Gastroesophageal sphincter (tissue), 4 donors: ENCODE data around the gene ZFYVE16. TPM values are rescaled to one million over a fixed set of nuclear protein-coding genes. Genes with fewer than 3 reads are reported as not detected.

ENCODE experiments used
- ATAC-seq: fragments of 150-250 bp; one replicate; pipeline ENCODE4 v1.9.1; 2016; ENCODE audit warnings: mild to moderate bottlenecking, moderate library complexity
- H3K27ac ChIP-seq, 4 donors: fragments of 200-600 bp; sonication (generic) in 3 of 4; 1 replicate in 3 of 4; 2 replicates in 1 of 4; pipeline ENCODE4 v1.5.1; 2016 to 2019
- H3K27me3 ChIP-seq: fragments of 200-600 bp; sonication (generic); one replicate; pipeline ENCODE4 v1.5.1; 2019
- H3K36me3 ChIP-seq, 2 donors: fragments of 200-600 bp; sonication (generic); one replicate each; pipeline ENCODE4 v1.5.1; 2019; ENCODE audit warnings: control low read depth in 1 of 2
- H3K4me1 ChIP-seq, 3 donors: fragments of 200-600 bp; sonication (generic); 1 replicate in 2 of 3; 2 replicates in 1 of 3; pipeline ENCODE4 v1.5.1; 2016 to 2019; ENCODE audit warnings: control low read depth in 2 of 3
- H3K4me3 ChIP-seq, 2 donors: fragments of 200-600 bp; sonication (generic); one replicate each; pipeline ENCODE4 v1.5.1; 2019; ENCODE audit warnings: mild to moderate bottlenecking in 1 of 2, moderate library complexity in 1 of 2
- H3K9me3 ChIP-seq, 3 donors: fragments of 200-600 bp; sonication (generic); one replicate each; pipeline ENCODE4 v1.5.1; 2017 to 2019; ENCODE audit warnings: control low read depth in 2 of 3
- EP300 ChIP-seq: sonication (generic); formaldehyde crosslinking; IDR thresholded peaks from one replicate; pipeline ENCODE4 v1.6.1; 2017; ENCODE audit warnings: antibody characterized with exemption, mild to moderate bottlenecking
- POLR2A ChIP-seq, 2 donors: fragments of 450-650 bp; IDR thresholded peaks; one replicate each; pipeline ENCODE4 v1.6.1; 2017; ENCODE audit warnings: antibody characterized with exemption in 2 of 2, mild to moderate bottlenecking in 2 of 2, moderate library complexity in 1 of 2
- POLR2AphosphoS5 ChIP-seq: sonication (generic); formaldehyde crosslinking; IDR thresholded peaks from one replicate; pipeline ENCODE4 v1.6.1; 2017; ENCODE audit warnings: antibody characterized with exemption
- WGBS, 2 donors: methylation state at CpG; one replicate each; pipeline ENCODE4 v1.1.5; 2018; ENCODE audit warnings: low coverage in 1 of 2; 5-methylcytosine and 5-hydroxymethylcytosine counted together
- total RNA-seq, 4 donors: library from RNA; depleted of rRNA; stranded (reverse); fragments of >200 nt; gene quantifications; one replicate each; pipeline ENCODE4 v1.1.0, GENCODE V29; 2016
- TF ChIP-seq, protein P1 (sequence below), 4 experiments: fragments of 200-600 bp in 2 of 4; fragments of 450-650 bp in 2 of 4; sonication (generic) in 1 of 4; IDR thresholded peaks; one replicate each; pipeline ENCODE4 v1.5.1; 2017 to 2019; ENCODE audit warnings: antibody characterized with exemption in 4 of 4, mild to moderate bottlenecking in 2 of 4, moderate library complexity in 2 of 4

ZFYVE16 gene
- total RNA-seq, 4 donors from 2014 or later = 23.6 to 33.8 (median 26.9) TPM

DNA sequence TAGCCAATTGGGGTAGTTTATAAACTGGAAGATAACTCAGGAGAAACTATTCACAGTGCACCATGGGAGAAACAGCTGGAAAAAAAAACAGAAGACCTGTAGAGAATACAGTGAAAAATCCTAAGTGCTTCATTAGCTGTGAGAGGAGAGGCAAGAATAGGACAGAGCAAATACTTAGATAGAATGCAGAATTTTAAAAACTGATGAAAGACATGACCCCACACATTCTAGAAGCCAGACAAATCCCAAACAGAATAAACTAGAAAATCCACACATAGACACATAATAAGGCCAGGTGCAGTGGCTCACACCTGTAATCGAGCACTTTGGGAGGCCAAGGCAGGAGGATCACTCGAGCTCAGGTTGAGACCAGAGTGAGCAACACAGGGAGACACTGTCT is 72.5 kb downstream of the ZFYVE16 start:
- WGBS, 2 donors = 100% methylated on average over 2 of the region's 2 CpGs
- Histone ChIP-seq H3K36me3 (peaks cover 0 to 43% of the 10 kb centered on the region in 2 donors), H3K27ac (no peak overlapping the region), H3K4me3 (no peak overlapping the region), H3K4me1 (no peaks in the 10 kb centered on the region), H3K9me3 (peaks cover 0 to 22% (median 0%) of the 10 kb centered on the region in 3 donors), H3K27me3 (no peaks in the 10 kb centered on the region)
- no peak for ATAC-seq
- TF ChIP-seq, protein P1, sequence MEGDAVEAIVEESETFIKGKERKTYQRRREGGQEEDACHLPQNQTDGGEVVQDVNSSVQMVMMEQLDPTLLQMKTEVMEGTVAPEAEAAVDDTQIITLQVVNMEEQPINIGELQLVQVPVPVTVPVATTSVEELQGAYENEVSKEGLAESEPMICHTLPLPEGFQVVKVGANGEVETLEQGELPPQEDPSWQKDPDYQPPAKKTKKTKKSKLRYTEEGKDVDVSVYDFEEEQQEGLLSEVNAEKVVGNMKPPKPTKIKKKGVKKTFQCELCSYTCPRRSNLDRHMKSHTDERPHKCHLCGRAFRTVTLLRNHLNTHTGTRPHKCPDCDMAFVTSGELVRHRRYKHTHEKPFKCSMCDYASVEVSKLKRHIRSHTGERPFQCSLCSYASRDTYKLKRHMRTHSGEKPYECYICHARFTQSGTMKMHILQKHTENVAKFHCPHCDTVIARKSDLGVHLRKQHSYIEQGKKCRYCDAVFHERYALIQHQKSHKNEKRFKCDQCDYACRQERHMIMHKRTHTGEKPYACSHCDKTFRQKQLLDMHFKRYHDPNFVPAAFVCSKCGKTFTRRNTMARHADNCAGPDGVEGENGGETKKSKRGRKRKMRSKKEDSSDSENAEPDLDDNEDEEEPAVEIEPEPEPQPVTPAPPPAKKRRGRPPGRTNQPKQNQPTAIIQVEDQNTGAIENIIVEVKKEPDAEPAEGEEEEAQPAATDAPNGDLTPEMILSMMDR (IDR thresholded peaks at IDR 0.05) = no peak
- no peak for TF ChIP-seq EP300
- no peak for TF ChIP-seq POLR2AphosphoS5
- no peak for TF ChIP-seq POLR2A (IDR thresholded peaks at IDR 0.05)

GRCh38 chr5:80481019-80481893 is 73.4 kb downstream of the ZFYVE16 start:
- Histone ChIP-seq H3K9me3 (peaks cover 0 to 22% (median 0%) of the 10 kb centered on the region in 3 donors), H3K27me3 (no peaks in the 10 kb centered on the region), H3K4me1 (no peaks in the 10 kb centered on the region), H3K36me3 (peaks cover 0 to 34% of the 10 kb centered on the region in 2 donors), H3K27ac (no peak overlapping the region), H3K4me3 (no peak overlapping the region)
- WGBS, 2 donors = 96 to 100% methylated on average over 3 of the region's 3 CpGs
- ATAC-seq = no peak
- TF ChIP-seq EP300 = no peak
- TF ChIP-seq, protein P1 (IDR thresholded peaks at IDR 0.05) = peak; percentile 22 to 60 (median 28)

GRCh38 chr5:80482578-80482977 is 74.7 kb downstream of the ZFYVE16 start:
- peaks cover 0 to 22% (median 0%) of the 10 kb centered on the region in 3 donors for H3K9me3 ChIP-seq
- 0 to 100% methylated on average over 1 of the region's 4 CpGs for WGBS, 2 donors
- no peak overlapping the region for H3K27ac ChIP-seq
- peaks cover 0 to 7% (median 0%) of the 10 kb centered on the region in 3 donors for H3K4me1 ChIP-seq
- ATAC-seq = no peak
- TF ChIP-seq EP300 (no peak), POLR2A (IDR thresholded peaks at IDR 0.05) (no peak)
- H3K4me3 ChIP-seq = no peak overlapping the region
- H3K27me3 ChIP-seq = no peaks in the 10 kb centered on the region
- H3K36me3 ChIP-seq = peaks cover 0 to 30% of the 10 kb centered on the region in 2 donors

- Histone ChIP-seq H3K27ac (no peak overlapping the region), H3K27me3 (no peaks in the 10 kb centered on the region), H3K9me3 (peaks cover 0 to 22% (median 0%) of the 10 kb centered on the region in 3 donors), H3K4me1 (peaks cover 0 to 14% (median 0%) of the 10 kb centered on the region in 3 donors), H3K36me3 (peaks cover 0 to 30% of the 10 kb centered on the region in 2 donors), H3K4me3 (no peak overlapping the region)
- WGBS, 2 donors = 94 to 100% methylated on average over 2 to 3 of the region's 3 CpGs
- ATAC-seq = no peak
- TF ChIP-seq POLR2AphosphoS5 (no peak), POLR2A (IDR thresholded peaks at IDR 0.05) (no peak), EP300 (no peak)
- TF ChIP-seq, protein P1 (IDR thresholded peaks at IDR 0.05) = no peak
Measured at GRCh38 chr5:80483636-80484232, 75.9 kb downstream of the ZFYVE16 start.

GRCh38 chr5:80487444-80487828 is 79.6 kb downstream of the ZFYVE16 start:
- Histone ChIP-seq H3K4me3 (peak overlapping the region; percentile 42 to 76), H3K27me3 (no peaks in the 10 kb centered on the region), H3K9me3 (peaks cover 0 to 15% (median 0%) of the 10 kb centered on the region in 3 donors), H3K27ac (peak overlapping the region; percentile 0 to 87 (median 84)), H3K36me3 (peaks cover 0 to 8% of the 10 kb centered on the region in 2 donors), H3K4me1 (peaks cover 0 to 17% (median 0%) of the 10 kb centered on the region in 3 donors)
- 28 to 41% methylated on average over 8 to 12 of the region's 18 CpGs for WGBS, 2 donors
- TF ChIP-seq, protein P1 (IDR thresholded peaks at IDR 0.05) = no peak
- TF ChIP-seq EP300 (no peak), POLR2A (IDR thresholded peaks at IDR 0.05) (no peak), POLR2AphosphoS5 (no peak)
- no peak for ATAC-seq
